ENCODE measurements around the gene ST7.

Gene ST7

GRCh38 chr7:117188949-117189592, 235.8 kb downstream of the ST7 start:
- TF ChIP-seq MAX (IDR thresholded peaks at IDR 0.05; ENCODE audit: low read depth, low read length) (no peak), MYC (IDR thresholded peaks at IDR 0.05; ENCODE audit: low read depth, low read length) (no peak), CTCF (IDR thresholded peaks at IDR 0.05; ENCODE audit: low read depth, low read length) (no peak), POLR2A (IDR thresholded peaks at IDR 0.05; ENCODE audit: extremely low read depth, insufficient read length) (no peak)
- DNase-seq (ENCODE audit: low read depth): no peak

GRCh38 chr7:117190104-117190503, 236.8 kb downstream of the ST7 start:
- DNase-seq (ENCODE audit: low read depth): no peak
- TF ChIP-seq CTCF (IDR thresholded peaks at IDR 0.05; ENCODE audit: low read depth, low read length): no peak
- no peak for TF ChIP-seq POLR2A (IDR thresholded peaks at IDR 0.05; ENCODE audit: extremely low read depth, insufficient read length)
- no peak for TF ChIP-seq MYC (IDR thresholded peaks at IDR 0.05; ENCODE audit: low read depth, low read length)
- TF ChIP-seq MAX (IDR thresholded peaks at IDR 0.05; ENCODE audit: low read depth, low read length): no peak
- H3K4me3 ChIP-seq (ENCODE audit: low read depth, low read length): no peak overlapping the region

More at GRCh38 chr7:117188949-117189592, 235.8 kb downstream of the ST7 start:
- H3K4me3 ChIP-seq (ENCODE audit: low read depth, low read length): no peak overlapping the region

- no peak for DNase-seq (ENCODE audit: low read depth)
- H3K4me3 ChIP-seq (ENCODE audit: low read depth, low read length): no peak overlapping the region
- no peak for TF ChIP-seq MYC (IDR thresholded peaks at IDR 0.05; ENCODE audit: low read depth, low read length)
- no peak for TF ChIP-seq POLR2A (IDR thresholded peaks at IDR 0.05; ENCODE audit: extremely low read depth, insufficient read length)
- TF ChIP-seq MAX (IDR thresholded peaks at IDR 0.05; ENCODE audit: low read depth, low read length): no peak
- no peak for TF ChIP-seq CTCF (IDR thresholded peaks at IDR 0.05; ENCODE audit: low read depth, low read length)
These were observed 237.6 kb downstream of the ST7 start for GRCh38 chr7:117190746-117191435.

GRCh38 chr7:117192108-117192507, 238.8 kb downstream of the ST7 start:
- DNase-seq (ENCODE audit: low read depth): no peak
- no peak overlapping the region for H3K4me3 ChIP-seq (ENCODE audit: low read depth, low read length)
- no peak for TF ChIP-seq MYC (IDR thresholded peaks at IDR 0.05; ENCODE audit: low read depth, low read length)
- no peak for TF ChIP-seq POLR2A (IDR thresholded peaks at IDR 0.05; ENCODE audit: extremely low read depth, insufficient read length)
- TF ChIP-seq MAX (IDR thresholded peaks at IDR 0.05; ENCODE audit: low read depth, low read length): no peak
- TF ChIP-seq CTCF (IDR thresholded peaks at IDR 0.05; ENCODE audit: low read depth, low read length): no peak

GRCh38 chr7:117193564-117193963, 240.3 kb downstream of the ST7 start:
- TF ChIP-seq CTCF (IDR thresholded peaks at IDR 0.05; ENCODE audit: low read depth, low read length): no peak
- TF ChIP-seq POLR2A (IDR thresholded peaks at IDR 0.05; ENCODE audit: extremely low read depth, insufficient read length): no peak
- TF ChIP-seq MYC (IDR thresholded peaks at IDR 0.05; ENCODE audit: low read depth, low read length): no peak
- no peak for TF ChIP-seq MAX (IDR thresholded peaks at IDR 0.05; ENCODE audit: low read depth, low read length)
- no peak overlapping the region for H3K4me3 ChIP-seq (ENCODE audit: low read depth, low read length)
- DNase-seq (ENCODE audit: low read depth): no peak
